Esophagus squamous epithelium (tissue), 5 donors: Measurements from ENCODE around the gene CCDC92. TPM values are rescaled to one million over a fixed set of nuclear protein-coding genes. Genes with fewer than 3 reads are reported as not detected.

Source experiments
- DNase-seq: peaks from one replicate; lab custom pipeline; 2025; lab: John Stamatoyannopoulos, UW
- H3K27ac ChIP-seq, 4 donors: fragments of 200-600 bp; sonication (generic); one replicate each; pipeline ENCODE4 v1.5.1; 2016 to 2019; ENCODE audit warnings: mild to moderate bottlenecking in 1 of 4
- H3K27me3 ChIP-seq, 4 donors: fragments of 200-600 bp; sonication (generic); 1 replicate in 3 of 4; 2 replicates in 1 of 4; pipeline versions ENCODE4 v1.5.1 to v1.6.0; 2017 to 2021; ENCODE audit warnings: antibody characterized with exemption in 1 of 4
- H3K36me3 ChIP-seq, 3 donors: fragments of 200-600 bp; sonication (generic); one replicate each; pipeline ENCODE4 v1.5.1; 2016 to 2019
- H3K4me1 ChIP-seq, 3 donors: fragments of 200-600 bp; sonication (generic); one replicate each; pipeline ENCODE4 v1.5.1; 2017 to 2019
- H3K4me3 ChIP-seq, 4 donors: fragments of 200-600 bp; sonication (generic); 1 replicate in 3 of 4; 2 replicates in 1 of 4; pipeline ENCODE4 v1.5.1; 2016 to 2019; ENCODE audit warnings: mild to moderate bottlenecking in 2 of 4, moderate library complexity in 1 of 4
- H3K9me3 ChIP-seq, 3 donors: fragments of 200-600 bp; sonication (generic); one replicate each; pipeline ENCODE4 v1.5.1; 2016 to 2019
- CTCF ChIP-seq, 6 experiments: fragments of 450-650 bp in 4 of 6; fragments of 200-600 bp in 2 of 6; sonication (generic) in 2 of 6; IDR thresholded peaks; one replicate each; pipeline ENCODE4 v1.5.1; 2016 to 2019; ENCODE audit warnings: antibody characterized with exemption in 6 of 6, mild to moderate bottlenecking in 4 of 6, moderate library complexity in 4 of 6
- POLR2A ChIP-seq, 4 donors: fragments of 450-650 bp; IDR thresholded peaks; one replicate each; pipeline ENCODE4 v1.6.1; 2017; ENCODE audit warnings: antibody characterized with exemption in 4 of 4, mild to moderate bottlenecking in 4 of 4, moderate library complexity in 3 of 4
- WGBS, 2 donors: methylation state at CpG; one replicate each; pipeline ENCODE4 v1.1.5; 2018; 5-methylcytosine and 5-hydroxymethylcytosine counted together
- intact Hi-C: fragments of 100-400 bp; cut with DNase I; formaldehyde crosslinking; loops from one replicate; pipeline ENCODE4 v1.15.0; 2022
- total RNA-seq, 4 donors: library from RNA; depleted of rRNA; stranded (reverse); fragments of >200 nt; gene quantifications; one replicate each; pipeline ENCODE4 v1.1.0, GENCODE V29; 2016
- donor health status: DM: yes; HTN: yes; CAD: no.

Gene CCDC92
- total RNA-seq, 4 donors from 2014 or later: 7.2 to 16.2 (median 11.4) TPM

- no peak for DNase-seq
- WGBS, 2 donors: 86 to 90% methylated on average over 3 of the region's 3 CpGs
- TF ChIP-seq POLR2A (IDR thresholded peaks at IDR 0.05) (no peak), CTCF (IDR thresholded peaks at IDR 0.05) (no peak)
- peaks cover 0 to 17% (median 0%) of the 10 kb centered on the region in 3 donors for H3K4me1 ChIP-seq
- H3K27ac ChIP-seq: no peak overlapping the region
- no peaks in the 10 kb centered on the region for H3K27me3 ChIP-seq
- H3K36me3 ChIP-seq: no peaks in the 10 kb centered on the region
- no peak overlapping the region for H3K4me3 ChIP-seq
- no peaks in the 10 kb centered on the region for H3K9me3 ChIP-seq
- intact Hi-C loops: no loop called here
Measured at GRCh38 chr12:123966596-123966995, 6.0 kb downstream of the CCDC92 start.

GRCh38 chr12:123965382-123965781, 7.2 kb downstream of the CCDC92 start:
- Histone ChIP-seq H3K36me3 (no peaks in the 10 kb centered on the region), H3K4me3 (no peak overlapping the region), H3K4me1 (peaks cover 0 to 4% (median 0%) of the 10 kb centered on the region in 3 donors), H3K27me3 (no peaks in the 10 kb centered on the region), H3K27ac (no peak overlapping the region), H3K9me3 (no peaks in the 10 kb centered on the region)
- 73 to 74% methylated on average over 5 of the region's 5 CpGs for WGBS, 2 donors
- DNase-seq: no peak
- TF ChIP-seq POLR2A (IDR thresholded peaks at IDR 0.05) (no peak), CTCF (IDR thresholded peaks at IDR 0.05) (no peak)
- intact Hi-C loops: no loop called here

GRCh38 chr12:123963821-123964220, 8.8 kb downstream of the CCDC92 start:
- Histone ChIP-seq H3K9me3 (no peaks in the 10 kb centered on the region), H3K27me3 (no peaks in the 10 kb centered on the region), H3K36me3 (no peaks in the 10 kb centered on the region), H3K27ac (no peak overlapping the region), H3K4me1 (no peaks in the 10 kb centered on the region), H3K4me3 (no peak overlapping the region)
- TF ChIP-seq POLR2A (IDR thresholded peaks at IDR 0.05) (no peak), CTCF (IDR thresholded peaks at IDR 0.05) (no peak)
- 91 to 93% methylated on average over 4 of the region's 4 CpGs for WGBS, 2 donors
- intact Hi-C loops: no loop called here
- no peak for DNase-seq

- no peak for DNase-seq
- intact Hi-C loops: no loop called here
Measured at GRCh38 chr12:123962513-123962912, 10.1 kb downstream of the CCDC92 start.

More at GRCh38 chr12:123962513-123962912, 10.1 kb downstream of the CCDC92 start:
- Histone ChIP-seq H3K4me1 (no peaks in the 10 kb centered on the region), H3K4me3 (no peak overlapping the region), H3K27ac (no peak overlapping the region), H3K36me3 (no peaks in the 10 kb centered on the region), H3K9me3 (no peaks in the 10 kb centered on the region), H3K27me3 (no peaks in the 10 kb centered on the region)
- WGBS, 2 donors: 82 to 85% methylated on average over 5 of the region's 5 CpGs
- TF ChIP-seq CTCF (IDR thresholded peaks at IDR 0.05) (no peak), POLR2A (IDR thresholded peaks at IDR 0.05) (no peak)
